ENCODE measurements around the gene TSR3.
"Not testable (repeated sequence)": the region's sequence is repeated elsewhere in the genome, so short reads cannot be mapped to it uniquely, and the experiment has no call there.

Gene TSR3

DNA sequence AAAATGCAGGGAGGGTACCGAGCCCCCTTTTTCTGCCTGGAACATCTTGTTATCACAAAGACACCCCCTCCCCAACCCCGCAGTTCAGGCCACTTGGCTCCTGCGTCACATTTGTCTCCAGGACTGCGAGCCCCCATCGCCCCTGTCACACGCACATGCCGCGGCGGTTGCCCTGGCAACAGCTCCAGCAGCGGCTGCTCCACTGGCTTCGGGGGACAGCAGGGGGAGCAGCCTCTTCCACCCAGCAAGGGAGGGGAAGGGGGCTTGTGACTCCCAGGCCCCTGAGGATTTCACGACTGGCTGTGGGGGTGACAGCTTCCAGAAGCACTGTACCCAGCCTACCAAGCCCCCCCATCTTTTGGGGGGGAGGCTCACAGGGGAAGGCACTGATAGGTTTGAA, 15.7 kb downstream of the TSR3 start:
- DNase-seq, result no peak

DNA sequence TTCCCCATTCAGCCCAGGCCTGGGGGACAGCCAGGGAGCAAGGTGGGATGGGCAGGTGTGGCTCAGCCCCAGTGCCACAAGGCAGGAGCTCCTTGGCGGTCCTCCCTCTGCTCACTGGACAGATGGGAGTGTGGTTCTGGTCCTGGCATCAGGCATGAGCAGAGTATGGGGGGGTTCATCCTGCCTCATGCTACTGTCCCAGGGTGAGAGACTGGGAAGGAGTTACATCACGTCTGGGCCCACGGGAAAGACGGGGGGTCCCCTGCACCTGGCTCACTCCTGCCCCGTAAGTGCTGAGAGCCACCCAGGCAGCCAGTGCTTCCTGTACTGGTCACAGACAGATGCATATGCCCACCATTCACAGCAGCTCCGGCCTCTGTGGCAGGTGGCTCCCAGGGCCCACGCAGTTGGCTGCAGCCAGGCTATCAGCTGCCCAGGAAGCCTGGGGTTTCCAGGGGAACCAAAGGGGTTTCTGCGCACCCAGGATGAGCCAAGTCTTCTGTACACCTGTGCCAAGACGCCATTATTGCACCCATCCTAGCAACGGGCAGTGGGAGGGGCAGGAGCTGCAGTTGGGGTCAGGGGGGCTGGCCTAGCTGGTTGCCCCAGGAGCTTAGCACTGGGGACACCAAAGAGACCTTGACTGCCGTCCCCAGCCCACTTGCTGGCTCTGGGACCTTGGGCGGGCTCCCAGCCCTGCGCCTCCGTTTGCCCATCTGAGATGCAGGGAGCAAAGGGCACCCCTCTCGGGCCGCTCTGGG, 16.3 kb downstream of the TSR3 start:
- no peak for DNase-seq

GRCh38 chr16:1334739-1335138, 16.9 kb downstream of the TSR3 start:
- DNase-seq, result no peak

- no peak for DNase-seq
These were observed 17.6 kb downstream of the TSR3 start for GRCh38 chr16:1333854-1334700.

GRCh38 chr16:1333149-1333812, 18.4 kb downstream of the TSR3 start, which contains the start of gene BAIAP3:
BAIAP3 (plus strand) TSS chr16:1333645; CDS start chr16:1338550, 4,905 bp downstream.
- DNase-seq, result no peak

DNA sequence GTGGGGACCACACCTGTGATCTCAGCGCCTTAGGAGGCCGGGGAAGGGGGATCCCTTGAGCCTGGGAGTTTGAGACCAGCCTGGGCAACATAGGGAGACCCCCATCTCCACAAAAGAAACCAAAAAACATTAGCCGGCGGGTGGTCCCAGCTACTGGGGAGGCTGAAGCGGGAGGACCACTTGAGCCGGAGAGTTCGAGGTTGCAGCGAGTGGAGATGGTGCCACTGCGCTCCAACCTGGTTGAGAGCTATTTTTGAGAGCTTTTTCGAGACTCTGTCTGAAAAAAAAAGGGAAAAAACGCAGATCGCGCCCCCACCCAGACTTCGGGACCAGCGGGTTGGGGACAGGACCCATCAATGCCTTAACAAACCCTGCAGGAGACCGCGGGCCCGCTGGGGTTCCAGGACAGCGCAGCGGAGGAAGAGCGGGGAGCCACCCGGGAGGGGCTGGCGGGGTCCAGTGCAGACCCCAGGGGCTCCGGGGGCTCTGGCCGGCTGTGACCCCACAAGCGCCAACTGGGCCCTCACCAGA, 19.0 kb downstream of the TSR3 start:
- no peak for DNase-seq

DNA sequence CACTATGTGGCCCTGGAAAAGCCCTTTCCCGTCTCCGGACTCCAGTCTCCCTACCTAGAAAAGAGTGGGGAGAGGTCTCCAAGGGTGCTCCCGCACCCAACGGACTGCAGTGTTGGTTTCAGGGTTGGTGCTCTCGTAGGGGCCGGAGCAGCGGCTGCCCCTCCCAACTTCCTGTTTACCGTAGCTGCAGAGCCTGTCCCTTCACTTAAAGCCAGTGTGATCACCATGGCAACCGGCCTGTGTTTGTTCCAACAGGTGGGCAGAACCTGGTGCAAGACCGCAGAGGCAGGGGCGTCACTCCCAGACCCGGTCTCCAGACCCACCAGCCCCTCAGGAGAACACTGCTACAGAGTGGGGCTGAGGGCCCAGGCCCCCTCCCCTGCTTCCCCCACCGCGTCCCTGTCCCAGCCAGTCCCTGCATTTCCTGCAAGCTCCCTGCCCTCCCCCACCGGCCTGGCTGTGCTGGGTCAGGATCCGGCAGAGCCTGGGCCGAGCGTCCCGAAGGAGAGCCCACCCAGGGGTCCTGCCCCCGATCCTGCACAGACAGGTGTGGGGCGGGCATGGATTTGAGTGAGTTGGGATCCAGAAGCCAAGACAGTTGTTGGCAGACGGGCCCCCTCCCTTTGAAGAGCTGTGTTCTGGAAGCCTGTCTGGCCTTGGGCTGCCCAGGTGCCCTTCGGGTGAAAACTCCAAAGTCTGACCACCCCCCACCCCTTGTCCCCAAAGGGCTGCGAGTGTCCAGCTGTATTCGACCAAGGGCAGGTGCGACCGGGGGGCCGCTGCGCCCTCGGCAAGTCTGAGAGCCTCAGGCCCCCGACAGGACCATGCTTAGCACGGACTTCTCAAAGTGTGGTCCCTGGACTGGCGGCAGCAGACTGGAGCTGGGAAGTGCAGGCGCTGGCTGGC, 19.7 kb downstream of the TSR3 start:
- DNase-seq, result no peak

- no peak for DNase-seq
These were observed 20.6 kb downstream of the TSR3 start for GRCh38 chr16:1330931-1331711.

- DNase-seq, result no peak
These were observed 21.3 kb downstream of the TSR3 start for GRCh38 chr16:1330260-1330914.

DNA sequence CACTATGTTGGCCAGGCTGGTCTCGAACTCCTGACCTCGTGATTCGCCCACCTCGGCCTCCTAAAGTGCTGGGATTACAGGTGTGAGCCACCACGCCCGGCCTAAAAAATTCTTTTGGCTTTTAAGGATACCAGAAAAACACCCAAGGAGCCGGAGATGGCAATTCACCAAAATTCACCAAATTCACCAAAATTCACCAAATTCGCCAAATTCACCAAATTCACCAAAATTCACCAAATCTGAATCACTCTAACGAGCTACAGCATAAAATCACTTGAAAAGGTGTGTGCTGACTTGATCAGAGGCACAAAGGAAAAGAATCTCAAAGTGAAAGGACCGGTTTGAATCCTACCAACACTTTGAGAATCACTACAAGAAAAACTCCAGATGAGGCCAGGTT, 22.7 kb downstream of the TSR3 start:
- not testable (repeated sequence) for DNase-seq

DNA sequence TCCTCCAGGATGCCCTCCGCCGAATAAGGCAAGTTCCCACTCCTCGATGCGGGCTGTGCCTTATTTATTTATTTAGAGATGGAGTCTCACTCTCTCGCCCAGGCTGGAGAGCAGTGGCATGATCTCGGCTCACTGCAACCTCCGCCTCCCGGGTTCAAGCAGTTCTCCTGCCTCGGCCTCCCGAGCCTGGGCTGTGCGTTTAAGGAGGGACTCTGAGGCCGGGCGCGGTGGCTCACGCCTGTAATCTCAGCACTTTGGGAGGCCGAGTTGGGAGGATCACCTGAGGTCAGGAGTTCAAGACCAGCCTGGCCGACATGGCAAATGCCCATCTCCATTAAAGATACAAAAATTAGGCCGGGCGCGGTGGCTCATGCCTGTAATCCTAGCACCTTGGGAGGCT, 23.5 kb downstream of the TSR3 start:
- not testable (repeated sequence) for DNase-seq

GRCh38 chr16:1327619-1327947, 24.1 kb downstream of the TSR3 start:
- no peak for DNase-seq

GRCh38 chr16:1326946-1327618, 24.6 kb downstream of the TSR3 start:
- DNase-seq, result no peak

GRCh38 chr16:1326391-1326790, 25.3 kb downstream of the TSR3 start:
- DNase-seq, result no peak

DNA sequence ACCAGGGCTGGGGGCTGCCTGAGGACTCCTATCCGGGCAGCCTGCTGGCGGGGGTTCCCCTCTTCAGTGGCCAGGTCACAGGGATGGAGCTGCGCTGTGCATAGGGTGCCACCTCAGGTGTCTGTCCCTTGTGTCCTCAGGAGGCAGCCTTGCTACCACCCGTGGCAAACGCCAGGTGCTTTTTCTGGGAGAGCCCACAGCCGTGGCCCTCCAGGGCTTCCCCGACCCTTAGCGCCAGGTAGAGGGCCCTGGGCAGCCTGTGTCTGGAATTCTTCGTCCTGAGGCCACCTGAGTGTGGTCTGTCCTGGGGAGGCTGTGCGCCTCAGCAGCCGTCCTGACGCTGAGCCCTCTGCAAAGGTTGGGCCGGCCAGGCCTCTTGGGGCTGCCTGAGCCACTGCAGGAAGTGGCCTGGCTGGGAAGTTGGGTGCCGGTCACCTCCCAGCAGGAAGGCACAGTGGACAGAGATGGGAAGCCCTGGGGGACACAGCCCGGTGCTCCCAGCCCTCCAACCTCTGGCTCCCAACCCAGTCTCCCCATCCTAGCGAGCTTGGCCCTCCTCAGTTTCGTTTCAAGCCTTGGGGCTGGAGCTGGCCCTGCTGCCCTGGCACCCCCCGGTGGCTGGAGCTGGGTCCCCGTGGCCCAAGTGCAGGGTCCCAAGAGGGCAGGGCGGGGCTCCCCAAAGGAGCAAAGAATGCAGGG, 25.9 kb downstream of the TSR3 start:
- DNase-seq, result no peak

GRCh38 chr16:1325261-1325660, 26.4 kb downstream of the TSR3 start:
- no peak for DNase-seq

DNA sequence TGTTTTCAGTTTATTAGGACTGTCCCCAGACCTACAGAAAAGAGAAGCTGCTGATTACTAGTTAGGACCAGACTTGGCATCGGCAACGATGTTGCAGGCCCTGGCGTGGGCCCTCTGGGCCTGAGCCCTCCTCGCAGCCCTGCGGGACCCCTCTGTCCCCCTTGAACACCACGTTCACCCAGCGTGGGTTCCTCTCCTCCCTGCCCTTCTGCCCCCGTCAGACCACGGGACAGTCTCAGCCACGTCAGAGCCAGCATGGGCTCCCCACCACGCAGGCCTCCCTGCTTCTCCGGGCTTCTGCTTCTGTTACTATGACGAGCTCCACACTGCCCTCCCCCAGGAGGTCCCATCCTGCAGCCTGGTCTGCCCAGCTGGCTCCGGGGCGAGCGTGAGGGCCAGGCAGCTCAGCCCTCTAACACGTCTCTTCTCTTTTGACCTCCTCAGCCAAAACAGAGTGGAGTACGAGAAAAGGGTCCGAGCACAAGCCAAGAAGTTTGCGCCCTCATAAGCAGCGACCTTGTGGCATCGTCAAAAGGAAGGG, 27.3 kb downstream of the TSR3 start:
- no peak for DNase-seq

- DNase-seq, result no peak
These were observed 28.1 kb downstream of the TSR3 start for GRCh38 chr16:1323296-1324239.

All from Kasumi-1 (cell line).